NB4 (cell line): Measurements from ENCODE around the gene SRPRB.

ENCODE experiments used
- POLR2A ChIP-seq: IDR thresholded peaks from 2 replicates; pipeline ENCODE4 v1.6.1; 2011; ENCODE audit warnings: mild to moderate bottlenecking; ENCODE audit not compliant: insufficient read length; ENCODE audit errors: extremely low read depth
- TF ChIP-seq, protein P1 (sequence below): IDR thresholded peaks from one replicate; pipeline ENCODE4 v1.5.1; 2012; ENCODE audit warnings: low read depth, low read length
- TF ChIP-seq, protein P2 (sequence below): IDR thresholded peaks from 2 replicates; pipeline ENCODE4 v1.6.1; 2011; ENCODE audit warnings: low read depth, low read length

DNA sequence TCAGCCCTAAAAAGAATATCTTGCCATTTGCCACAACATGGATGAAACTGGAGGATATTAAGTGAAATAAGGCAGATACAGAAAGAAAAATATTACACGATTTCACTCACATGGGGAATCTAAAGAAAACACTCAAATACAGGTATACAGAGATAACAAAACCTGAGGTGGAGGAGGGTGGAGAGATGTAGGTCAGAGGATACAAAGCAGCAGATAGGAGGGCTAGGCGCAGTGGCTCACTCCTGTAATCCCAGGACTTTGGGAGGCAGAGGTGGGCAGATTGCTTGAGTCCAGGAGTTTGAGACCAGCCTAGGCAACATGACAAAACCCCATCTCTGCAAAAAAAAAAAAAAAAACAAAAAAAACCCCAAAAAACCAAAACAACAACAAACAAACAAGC lies 23.2 kb upstream of the SRPRB start:
- TF ChIP-seq, protein P1, sequence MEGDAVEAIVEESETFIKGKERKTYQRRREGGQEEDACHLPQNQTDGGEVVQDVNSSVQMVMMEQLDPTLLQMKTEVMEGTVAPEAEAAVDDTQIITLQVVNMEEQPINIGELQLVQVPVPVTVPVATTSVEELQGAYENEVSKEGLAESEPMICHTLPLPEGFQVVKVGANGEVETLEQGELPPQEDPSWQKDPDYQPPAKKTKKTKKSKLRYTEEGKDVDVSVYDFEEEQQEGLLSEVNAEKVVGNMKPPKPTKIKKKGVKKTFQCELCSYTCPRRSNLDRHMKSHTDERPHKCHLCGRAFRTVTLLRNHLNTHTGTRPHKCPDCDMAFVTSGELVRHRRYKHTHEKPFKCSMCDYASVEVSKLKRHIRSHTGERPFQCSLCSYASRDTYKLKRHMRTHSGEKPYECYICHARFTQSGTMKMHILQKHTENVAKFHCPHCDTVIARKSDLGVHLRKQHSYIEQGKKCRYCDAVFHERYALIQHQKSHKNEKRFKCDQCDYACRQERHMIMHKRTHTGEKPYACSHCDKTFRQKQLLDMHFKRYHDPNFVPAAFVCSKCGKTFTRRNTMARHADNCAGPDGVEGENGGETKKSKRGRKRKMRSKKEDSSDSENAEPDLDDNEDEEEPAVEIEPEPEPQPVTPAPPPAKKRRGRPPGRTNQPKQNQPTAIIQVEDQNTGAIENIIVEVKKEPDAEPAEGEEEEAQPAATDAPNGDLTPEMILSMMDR = no peak
- TF ChIP-seq, protein P2, sequence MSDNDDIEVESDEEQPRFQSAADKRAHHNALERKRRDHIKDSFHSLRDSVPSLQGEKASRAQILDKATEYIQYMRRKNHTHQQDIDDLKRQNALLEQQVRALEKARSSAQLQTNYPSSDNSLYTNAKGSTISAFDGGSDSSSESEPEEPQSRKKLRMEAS = no peak
- no peak for TF ChIP-seq POLR2A
